Renal cortical epithelial cell (primary cell): ENCODE measurements around the gene ABCC6. TPM values are rescaled to one million over a fixed set of nuclear protein-coding genes. Genes with fewer than 3 reads are reported as not detected.
"Not testable (repeated sequence)": the region's sequence is repeated elsewhere in the genome, so short reads cannot be mapped to it uniquely, and the experiment has no call there.

Experiments used
- DNase-seq: peaks from one replicate; pipeline ENCODE4 v3.0.0-alpha.2; 2011; ENCODE audit warnings: low read depth
- total RNA-seq: library from RNA; depleted of rRNA; stranded (reverse); fragments of >200 nt; gene quantifications from 2 replicates; pipeline ENCODE4 v1.2.3, GENCODE V29; 2014

The ABCC6 gene
- total RNA-seq, 1 donor from 2014 or later, result 2.9 TPM

DNA sequence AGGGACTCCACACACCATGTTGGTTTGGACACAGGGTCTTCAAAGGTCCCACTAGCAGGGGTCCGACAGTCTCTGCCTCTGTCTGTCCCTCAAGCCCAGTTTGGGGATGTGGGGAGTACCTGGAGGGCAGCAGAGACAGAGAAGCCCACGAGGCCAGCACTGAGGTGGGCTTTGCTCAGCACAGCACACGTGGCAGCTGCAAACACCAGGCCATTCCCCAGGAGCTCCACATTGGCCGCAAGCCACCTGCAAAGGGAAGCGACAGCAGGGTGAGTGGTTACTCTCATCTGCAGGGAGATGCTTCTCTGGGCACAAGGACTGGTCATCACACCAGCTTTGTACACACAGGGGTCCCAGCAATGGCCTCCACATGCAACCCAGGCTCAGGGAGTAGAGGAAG is 62.0 kb downstream of the ABCC6 start:
- no peak for DNase-seq

DNA sequence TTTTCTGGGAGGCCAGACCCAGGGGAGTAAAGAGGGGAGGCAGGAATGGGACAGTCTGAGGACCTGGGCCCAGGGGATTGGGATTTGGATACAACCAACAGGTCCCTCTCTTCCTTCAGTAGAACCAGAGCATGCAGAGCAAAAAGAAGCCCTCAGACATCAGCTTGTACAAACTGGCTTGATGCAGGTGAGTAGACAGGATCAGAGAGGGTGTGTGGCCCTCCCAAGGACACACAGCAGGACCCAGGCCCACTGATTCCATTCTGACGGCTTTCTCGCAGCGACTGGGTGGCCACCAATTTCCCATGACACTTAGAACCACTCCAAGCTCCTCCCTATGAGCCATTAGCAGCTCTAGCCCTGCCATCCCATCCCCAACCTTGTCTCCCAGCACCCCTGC is 63.6 kb downstream of the ABCC6 start:
- no peak for DNase-seq

DNA sequence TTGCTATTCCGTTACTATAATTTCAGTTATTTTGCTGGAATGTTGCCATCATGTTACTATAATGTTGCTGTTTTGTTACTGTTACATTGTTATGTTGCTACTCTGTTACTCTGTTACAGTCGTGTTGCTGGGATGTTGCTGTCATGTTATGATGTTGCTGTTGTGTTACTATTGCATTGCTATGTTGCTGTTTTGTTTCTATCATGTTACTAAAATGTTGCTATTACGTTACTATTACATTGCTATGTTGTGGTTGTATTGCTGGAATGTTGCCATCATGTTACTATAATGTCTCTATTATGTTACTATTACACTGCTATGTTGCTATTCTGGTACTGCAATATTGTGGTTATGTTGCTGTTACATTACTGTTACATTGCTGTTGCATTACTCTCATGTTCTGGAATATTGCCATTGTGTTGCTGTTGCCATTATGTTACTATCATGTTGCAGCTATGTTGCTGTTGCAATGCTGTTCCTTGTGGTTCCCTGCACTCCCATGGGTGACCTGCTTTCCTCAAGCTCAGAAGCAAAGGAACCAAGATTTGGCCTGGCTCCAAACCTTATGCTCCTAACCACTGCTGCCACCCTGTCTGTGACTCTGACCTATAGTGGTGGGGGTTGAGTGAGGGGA is 64.4 kb downstream of the ABCC6 start:
- no peak for DNase-seq

DNA sequence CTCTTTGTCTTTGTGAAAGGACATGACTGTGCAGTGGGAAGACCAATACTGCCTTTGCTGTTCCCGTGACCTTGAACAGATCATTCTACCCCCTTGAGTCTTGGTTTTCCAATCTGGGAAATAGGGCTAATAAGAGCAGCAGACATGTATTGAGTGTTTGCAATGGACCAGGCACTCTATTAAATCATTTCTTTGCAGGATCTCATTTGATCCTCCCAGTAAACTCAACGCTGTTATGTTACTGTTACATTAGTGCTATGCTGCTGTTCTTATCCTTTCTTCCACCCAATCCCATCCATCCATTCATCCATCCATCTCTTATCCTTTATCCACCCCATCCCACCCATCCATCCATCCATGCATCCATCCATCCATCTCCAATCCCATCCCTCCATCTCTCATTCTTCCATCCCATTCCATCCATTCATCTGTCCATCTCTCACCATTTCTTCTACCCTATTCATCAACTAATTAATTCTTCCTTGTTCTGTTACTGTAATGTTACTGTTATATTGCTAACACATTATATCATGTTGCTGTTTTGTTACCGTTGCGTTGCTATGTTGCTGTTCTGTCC is 65.1 kb downstream of the ABCC6 start:
- DNase-seq, result no peak

DNA sequence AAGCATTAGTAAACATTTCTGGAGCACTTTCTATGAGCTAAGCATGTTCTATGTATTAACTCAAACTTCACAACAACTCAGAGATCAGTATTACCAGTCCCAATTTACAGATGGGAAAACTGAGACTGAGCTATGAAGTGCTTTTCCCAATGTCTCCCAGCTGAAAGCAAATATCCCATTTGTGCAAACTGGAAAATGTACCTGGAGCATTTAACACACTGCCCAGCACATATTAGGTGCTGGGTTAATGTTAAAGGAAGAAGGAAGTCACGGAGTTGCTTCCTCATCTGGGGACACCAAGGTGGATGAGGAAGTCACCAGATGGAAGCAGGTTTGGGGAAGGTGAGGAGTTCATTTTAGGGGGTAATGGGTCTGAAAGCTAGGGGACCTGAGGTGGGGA is 66.1 kb downstream of the ABCC6 start:
- no peak for DNase-seq

DNA sequence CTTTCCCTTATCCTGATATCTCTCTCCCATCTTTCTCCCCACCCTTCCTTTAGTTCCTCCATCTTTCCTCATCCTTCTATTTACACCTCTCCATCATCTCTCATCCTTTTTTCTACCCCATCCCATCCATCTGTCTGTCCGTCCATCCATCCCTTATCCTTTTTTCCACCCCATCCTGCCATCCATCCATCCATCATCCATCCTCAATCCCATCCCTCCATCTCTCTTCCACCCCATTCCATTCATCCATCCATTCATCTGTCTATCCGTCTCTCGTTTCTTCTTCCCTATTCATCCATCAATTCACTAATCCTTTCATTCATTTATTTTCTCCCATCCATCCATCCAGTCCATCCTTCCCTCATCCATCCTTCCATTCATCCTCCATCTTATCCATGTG is 68.1 kb downstream of the ABCC6 start:
- no peak for DNase-seq

DNA sequence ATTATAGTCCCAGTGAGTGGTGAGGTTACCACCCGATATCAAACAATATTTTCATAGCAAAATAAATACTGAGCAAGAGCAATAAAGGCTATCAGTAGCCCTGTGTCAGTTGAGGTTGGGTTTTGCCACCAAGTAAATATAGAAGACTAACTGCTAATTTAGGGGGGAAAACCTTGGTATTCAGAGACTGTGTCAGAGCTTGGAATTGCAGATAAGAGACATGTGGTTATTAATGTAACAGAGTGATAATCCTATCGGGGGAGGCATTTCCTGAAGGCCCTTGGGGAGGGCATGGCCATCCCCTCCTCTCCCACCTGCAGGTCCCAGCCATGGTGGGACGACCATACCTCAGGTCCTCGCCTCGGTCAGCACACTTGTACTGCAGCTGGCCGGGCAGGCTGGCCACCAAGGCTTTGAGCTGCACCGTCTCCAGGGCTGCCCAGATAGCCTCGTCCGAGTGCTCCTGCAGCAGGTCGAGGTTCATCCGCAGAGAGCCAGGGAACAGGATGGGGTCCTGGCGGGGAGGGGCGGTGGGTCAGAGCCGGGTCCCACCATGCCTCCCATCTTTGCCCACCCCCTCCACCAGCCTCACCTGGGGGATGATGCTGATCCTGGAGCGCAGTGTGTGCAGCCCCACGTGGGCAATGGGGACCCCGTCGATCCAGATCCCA is 68.9 kb downstream of the ABCC6 start:
- DNase-seq, result no peak

DNA sequence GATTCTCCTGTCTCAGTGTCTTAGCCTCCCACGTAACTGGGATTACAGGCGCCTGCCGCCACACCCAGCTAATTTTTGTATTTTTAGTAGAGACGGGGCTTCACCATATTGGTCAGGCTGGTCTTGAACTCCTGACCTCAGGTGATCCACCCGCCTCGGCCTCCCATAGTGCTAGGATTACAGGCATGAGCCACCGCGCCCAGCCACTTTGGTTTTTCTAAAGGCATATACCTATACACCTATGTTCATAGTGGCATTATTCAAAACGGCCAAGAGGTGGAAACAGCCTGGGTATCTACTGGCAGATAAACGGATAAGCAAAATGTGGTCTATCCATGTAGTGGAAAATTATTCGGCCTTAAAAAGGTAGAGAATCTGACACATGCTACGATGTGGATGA is 70.3 kb downstream of the ABCC6 start:
- not testable (repeated sequence) for DNase-seq

DNA sequence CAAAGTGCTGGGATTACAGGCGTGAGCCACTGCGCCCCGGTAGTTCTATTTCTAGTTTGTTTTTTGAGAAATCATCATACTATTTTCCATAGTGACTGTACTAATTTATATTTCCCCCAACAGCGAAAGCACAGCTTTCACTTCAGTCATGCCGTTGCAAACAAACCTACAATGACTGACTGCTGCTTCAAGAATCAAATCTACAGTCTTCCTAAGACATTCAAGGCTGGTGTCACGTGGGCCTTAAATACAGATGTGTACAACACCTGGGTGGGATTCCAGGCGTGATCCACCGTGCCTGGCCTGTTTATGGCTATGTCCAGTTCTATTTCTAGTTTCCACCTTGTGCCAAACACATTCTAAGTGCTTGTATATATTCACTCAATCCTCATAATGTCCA is 72.0 kb downstream of the ABCC6 start:
- no peak for DNase-seq

DNA sequence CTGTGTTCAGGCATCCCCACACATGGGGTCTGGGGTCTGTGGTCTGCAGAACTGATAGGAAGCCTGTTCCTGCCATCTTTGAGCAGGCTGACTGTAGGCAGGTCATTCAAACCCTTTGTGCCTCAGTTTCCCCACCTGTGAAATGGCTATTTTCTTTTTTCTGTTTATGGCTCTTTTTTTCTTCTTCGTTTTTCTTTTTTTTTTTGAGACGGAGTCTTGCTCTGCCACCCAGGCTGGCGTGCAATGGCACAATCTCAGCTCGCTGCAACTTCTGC is 72.5 kb downstream of the ABCC6 start:
- DNase-seq, result no peak

DNA sequence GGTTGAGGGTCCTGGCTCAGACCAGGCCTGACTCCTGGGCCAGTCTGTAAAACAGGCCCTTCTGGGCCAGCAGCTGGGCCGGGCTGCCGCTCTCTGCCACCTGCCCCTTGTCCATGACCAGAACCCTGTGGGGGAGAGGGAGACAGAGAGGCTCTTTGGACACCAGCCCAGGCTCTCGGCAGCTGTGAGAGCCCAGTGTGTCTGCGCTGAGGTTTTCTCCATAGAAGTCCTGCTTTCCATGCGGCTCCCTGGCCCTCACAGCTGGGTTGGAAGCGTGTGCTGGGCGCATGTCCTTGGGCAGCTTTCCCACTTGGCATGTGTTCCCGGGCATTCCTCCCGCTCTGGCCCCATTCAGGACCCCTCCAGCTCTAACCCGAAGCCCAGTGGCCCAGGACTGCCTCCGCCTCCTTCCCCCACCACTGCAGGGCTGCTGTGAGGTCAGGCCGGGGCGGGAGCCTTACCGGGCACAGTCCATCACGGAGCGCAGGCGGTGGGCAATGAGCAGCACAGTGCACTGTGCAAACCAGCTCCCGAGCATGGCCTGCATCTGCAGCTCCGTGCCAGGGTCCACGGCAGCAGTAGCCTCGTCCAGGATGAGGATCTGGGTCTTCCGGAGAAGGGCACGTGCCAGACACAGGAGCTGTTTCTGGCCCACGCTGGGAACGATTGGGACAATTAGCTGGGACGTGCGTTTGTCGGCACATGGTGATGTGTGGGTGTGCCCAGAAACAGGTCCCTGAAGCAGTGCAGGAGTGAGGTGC is 73.0 kb downstream of the ABCC6 start:
- DNase-seq, result peak; percentile 26

DNA sequence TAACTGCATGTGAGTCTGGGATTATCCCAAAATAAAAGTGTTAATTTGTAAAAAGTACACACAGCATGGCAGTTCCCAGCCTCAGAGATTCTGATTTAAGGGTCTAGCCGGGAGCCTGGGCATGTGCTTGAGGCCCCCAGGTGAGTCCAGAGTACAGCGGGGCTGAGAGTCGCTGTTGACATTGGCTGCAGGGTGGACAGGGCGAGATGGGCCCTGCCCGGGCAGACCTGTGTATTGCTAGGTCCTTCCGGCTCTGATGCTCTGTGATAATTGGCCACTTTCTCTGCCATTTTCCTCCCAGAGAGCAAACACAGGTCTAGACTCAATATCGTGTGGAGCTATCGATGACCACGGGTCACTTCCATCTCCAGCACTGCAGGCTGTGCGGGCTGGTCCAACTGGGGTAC is 73.6 kb downstream of the ABCC6 start:
- DNase-seq, result no peak

DNA sequence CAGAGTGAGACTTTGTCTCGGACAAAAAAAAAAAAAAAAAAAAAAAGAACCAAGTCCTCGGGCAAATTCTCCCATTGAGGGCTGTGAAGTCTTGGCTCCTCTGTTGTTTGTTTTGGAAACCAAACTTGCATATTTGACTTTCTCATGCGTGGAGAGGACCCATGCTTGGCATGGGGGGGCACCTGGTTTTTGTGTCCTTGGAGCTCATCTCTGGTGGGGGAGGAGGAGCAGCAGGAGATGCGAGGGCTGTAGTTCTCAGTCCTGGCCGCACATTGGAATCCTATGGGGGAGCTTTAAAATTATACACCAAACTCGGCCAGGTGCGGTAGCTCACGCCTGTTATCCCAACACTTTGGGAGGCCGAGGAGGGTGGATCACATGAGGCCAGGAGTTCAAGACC is 74.5 kb downstream of the ABCC6 start:
- peak; percentile 84 for DNase-seq

DNA sequence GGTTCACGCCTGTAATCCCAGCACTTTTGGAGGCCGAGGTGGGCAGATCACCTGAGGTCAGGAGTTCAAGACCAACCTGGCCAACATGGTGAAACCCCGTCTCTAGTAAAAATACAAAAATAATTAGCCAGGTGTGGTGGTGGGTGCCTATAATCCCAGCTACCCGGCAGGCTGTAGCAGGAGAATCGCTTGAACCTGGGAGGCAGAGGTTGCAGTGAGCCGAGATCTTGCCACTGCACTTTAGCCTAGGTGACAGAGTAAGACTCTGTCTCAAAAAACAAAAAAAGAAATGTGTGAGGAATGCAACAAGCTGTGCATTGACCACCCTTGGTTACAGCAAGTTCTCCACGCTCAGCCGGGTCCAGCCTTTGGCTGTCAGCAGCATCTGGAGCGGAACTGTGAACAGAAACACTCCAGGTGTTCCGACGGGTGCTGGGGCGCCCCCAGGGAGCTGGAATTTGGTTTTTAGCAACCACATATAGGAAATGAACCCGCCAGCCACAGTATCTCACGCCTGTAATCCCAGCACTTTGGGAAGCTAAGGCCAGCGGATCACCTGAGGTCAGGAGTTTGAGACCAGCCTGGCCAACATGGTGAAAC is 75.2 kb downstream of the ABCC6 start:
- peak; percentile 64 for DNase-seq

DNA sequence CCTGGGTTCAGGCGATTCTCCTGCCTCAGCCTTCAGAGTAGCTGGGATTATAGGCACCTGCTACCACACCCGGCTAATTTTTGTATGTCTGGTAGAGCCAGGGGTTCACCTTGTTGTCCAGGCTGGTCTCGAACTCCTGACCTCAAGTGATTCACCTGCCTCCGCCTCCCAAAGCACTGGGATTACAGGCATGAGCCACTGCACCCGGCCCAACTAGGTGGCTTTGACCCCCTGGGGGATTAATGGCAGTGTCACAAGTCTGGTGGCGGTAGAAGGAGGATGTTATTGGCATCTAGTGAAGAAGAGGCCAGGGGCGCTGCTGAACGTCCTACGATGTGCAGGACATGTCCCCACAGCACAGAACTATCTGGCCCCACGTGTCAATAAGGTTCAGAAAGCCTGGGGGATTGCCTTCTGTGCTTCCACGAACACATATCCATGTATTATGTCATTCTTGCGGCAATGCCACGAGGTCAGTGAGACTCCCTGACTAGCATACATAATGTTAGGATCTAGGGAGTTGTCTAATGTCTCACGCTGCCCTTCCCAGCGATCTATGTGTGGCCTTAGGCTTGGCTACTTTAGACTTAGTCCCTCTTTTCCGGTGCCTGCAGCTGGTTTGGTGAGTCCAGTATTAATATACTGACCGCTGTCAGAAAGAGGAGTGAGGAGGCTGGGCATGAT is 75.8 kb downstream of the ABCC6 start:
- DNase-seq, result peak; percentile 21

DNA sequence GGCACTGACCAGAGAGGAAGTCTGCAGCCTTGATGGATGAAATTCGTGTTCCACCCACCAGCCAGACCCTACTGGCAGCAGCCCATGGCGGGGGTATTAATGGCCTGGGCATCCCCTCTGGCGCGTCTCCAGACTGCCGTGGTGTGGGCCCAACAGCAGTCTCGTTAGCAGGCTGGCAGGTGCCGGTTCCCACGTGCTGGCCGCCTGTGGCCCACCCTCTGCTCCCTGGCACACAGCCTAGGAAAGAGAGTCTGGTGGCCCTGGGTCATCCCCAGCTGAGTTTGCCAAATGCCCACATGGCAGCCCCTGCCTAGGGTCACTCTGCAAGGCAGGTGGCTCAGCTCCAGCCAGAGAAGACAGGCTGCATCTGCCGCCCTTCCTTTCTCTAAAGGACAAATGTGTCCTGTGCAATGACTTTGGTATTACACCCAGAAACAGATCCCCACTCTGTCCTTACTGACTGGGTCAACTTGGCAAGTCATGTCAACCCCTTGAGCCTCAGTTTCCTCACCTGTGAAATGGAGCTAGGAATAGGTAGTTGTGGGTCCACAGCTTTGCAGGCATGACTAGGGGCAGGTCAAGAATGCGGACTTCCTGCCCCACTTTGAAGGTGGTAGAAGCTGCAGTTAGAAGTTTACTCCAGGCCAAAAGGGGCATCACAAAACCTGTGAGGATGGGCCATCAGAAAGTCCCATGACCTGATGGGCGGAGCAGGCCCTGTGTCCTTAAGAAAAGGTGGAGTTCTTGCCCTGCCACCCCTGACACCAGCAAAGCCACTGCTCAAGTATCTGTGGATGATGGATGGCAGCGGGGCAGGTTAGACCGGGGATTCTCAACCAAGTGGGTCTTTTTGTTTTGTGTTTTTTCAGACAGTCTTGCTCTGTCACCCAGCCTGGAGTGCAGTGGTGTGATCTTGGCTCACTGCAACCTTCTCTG is 76.6 kb downstream of the ABCC6 start:
- no peak for DNase-seq

DNA sequence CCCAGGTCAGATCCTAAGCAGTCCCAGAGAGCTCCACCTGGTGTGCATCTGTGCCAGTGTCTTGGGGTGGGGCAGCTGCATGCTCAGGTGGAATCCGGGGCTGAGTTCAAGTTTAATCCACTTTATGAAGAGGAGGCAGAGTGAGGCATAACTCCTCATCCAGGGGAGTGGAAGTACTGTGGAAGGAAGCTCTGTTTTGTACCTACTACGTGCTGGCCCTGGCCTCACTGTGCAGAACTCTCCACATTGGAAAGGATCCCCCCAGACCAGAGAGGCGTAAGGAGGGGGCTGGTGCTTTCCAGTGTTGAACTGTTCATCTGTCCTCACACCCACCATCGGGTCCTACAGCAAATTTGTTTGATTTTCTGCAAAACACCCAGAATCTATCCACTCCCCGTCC is 78.0 kb downstream of the ABCC6 start:
- DNase-seq, result no peak

DNA sequence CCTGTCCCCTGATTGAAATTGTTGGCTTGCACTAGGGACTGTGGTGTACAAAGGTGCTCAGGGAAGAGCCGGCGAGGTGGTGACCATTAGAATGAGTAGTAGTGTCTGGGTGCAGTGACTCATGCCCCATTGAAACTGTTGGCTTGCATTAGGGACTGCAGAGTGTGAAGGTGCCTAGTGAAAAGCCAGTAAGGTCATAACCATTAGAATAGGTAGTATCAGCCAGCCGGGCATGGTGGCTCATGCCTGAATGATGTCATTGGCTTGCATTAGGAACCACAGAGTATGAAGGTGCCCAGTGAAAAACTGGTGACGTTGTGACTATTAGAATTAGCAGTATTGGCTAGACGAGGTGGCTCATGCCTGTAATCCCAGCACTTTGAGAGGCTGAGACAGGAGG is 78.9 kb downstream of the ABCC6 start:
- DNase-seq, result peak; percentile 92

DNA sequence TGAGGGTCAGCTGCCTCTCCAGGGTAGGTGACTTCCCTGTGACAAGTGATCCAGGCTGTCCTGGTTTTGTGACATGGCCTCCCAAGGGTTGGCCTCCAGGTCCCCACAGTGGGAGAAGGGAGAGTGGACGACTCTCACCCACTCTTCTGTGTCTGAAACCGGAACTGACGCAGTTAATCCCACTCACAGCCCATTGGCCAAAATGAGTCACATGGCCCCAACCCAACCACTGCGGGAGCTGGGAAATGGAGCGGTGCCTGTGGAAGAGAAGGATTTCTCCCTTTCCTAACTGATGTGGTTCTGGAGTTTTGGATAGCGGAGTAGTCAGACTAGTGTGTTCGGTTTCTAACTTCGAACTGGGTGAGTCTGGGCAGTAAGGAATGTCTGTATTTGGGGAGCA is 79.4 kb downstream of the ABCC6 start:
- DNase-seq, result no peak

DNA sequence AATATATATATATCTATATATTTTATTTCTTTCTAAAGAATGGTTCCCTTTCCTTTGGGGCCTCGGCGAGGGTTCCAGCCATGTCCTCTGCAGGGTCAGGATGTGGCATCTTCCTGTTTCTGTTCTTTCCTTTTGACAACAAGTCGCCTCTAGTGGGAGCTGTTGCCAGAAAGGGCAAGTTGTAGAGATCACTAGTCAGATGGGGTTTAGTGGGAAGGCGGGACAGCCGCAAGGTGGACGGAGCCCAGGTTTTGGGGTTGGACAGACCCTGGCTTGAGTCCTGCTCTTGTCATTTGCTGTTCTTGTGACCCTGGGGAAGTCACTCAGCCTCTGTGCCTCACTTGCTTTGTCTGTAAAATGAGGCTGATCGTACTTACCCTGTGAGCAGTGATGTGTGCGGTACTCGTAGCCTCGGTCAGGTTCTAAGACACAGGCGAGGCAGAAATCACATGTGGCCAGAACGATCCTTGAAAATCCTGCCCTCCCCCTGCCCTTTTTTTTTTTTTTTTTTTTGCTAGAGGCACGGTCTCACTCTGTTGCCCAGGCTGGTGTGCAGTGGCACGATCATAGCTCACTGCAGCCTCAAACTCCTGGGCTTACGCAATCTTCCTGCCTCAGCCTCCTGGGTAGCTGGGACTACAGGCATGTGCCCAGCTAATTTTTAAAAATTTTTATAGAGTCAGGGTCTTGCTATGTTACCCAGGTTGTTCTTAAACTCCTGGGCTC is 80.1 kb downstream of the ABCC6 start:
- peak; percentile 65 for DNase-seq
